ENCODE measurements around the gene UBE2QL1. TPM values are rescaled to one million over a fixed set of nuclear protein-coding genes. Genes with fewer than 3 reads are reported as not detected.

Gene UBE2QL1
- total and polyA plus RNA-seq, 2 of the 8 experiments (the other 6 are each of a cell fraction or from before 2014, with no cell fraction given): 0.43 to 0.65 TPM

- WGBS, 2 experiments (ENCODE audit: extremely low coverage in 1 of 2, insufficient coverage in 1 of 2, insufficient read length in 1 of 2, insufficient replicate concordance in 2 of 2, low coverage in 1 of 2, low lambda C conversion rate in 2 of 2, missing lambda C conversion rate in 1 of 2): 93% methylated on average over 11 of the region's 13 CpGs; no CpG with 5 or more reads in 1 of the 2 experiments
- Histone ChIP-seq H3K4me3 (ENCODE audit: extremely low read depth in 1 of 4, insufficient read depth in 2 of 4, low read depth in 3 of 4, low read length in 4 of 4) (no peak overlapping the region), H4K8ac (ENCODE audit: extremely low read depth, insufficient read depth, low read length) (no peak overlapping the region), H2BK5ac (ENCODE audit: low read depth, low read length) (no peak overlapping the region; the same call in 1 of the 2 replicates), H4K91ac (replicated peaks; ENCODE audit: insufficient read length, low read length) (no peak overlapping the region), H3K9me3 (ENCODE audit: insufficient read depth in 2 of 2, low read depth in 1 of 2, low read length in 1 of 2) (no peaks in the 10 kb centered on the region), H3K4ac (replicated peaks; ENCODE audit: insufficient read length, low read depth, low read length) (no peak overlapping the region), H3K9ac (replicated peaks in 1 of 4; ENCODE audit: extremely low read depth in 1 of 4, low read depth in 3 of 4, low read length in 3 of 4) (no peak overlapping the region; a peak in 1 of 7 replicates), H3K79me1 (ENCODE audit: low read depth, low read length) (no peaks in the 10 kb centered on the region), H4K20me1 (replicated peaks in 1 of 2; ENCODE audit: control insufficient read depth in 1 of 2, insufficient read depth in 2 of 2, low read length in 2 of 2) (peaks cover 0 to 1% of the 10 kb centered on the region in 2 experiments), H3K56ac (replicated peaks; ENCODE audit: insufficient read length, low read depth, low read length) (no peak overlapping the region), H3K79me2 (ENCODE audit: control insufficient read depth in 1 of 2, insufficient read depth in 2 of 2, low read length in 2 of 2) (no peaks in the 10 kb centered on the region), H4K5ac (ENCODE audit: insufficient read length, low read depth, low read length) (no peak overlapping the region), H2BK12ac (ENCODE audit: low read depth, low read length) (no peak overlapping the region), H3K23me2 (ENCODE audit: low read depth, low read length) (no peaks in the 10 kb centered on the region; the same call in 1 of the 2 replicates), H3K4me2 (ENCODE audit: insufficient read depth in 1 of 2, low read depth in 2 of 2, low read length in 2 of 2) (no peak overlapping the region), H3K23ac (ENCODE audit: insufficient read length) (no peak overlapping the region), H2BK20ac (ENCODE audit: low read length) (no peak overlapping the region), H2BK15ac (ENCODE audit: low read length) (no peak overlapping the region), H2AFZ (ENCODE audit: low read length) (no peak overlapping the region), H3K27me3 (replicated peaks in 1 of 4; ENCODE audit: control insufficient read depth in 3 of 4, extremely low read depth in 1 of 4, insufficient read depth in 3 of 4, low read length in 3 of 4) (no peaks in the 10 kb centered on the region; a peak in 1 of 7 replicates), H2AK5ac (ENCODE audit: low read depth, low read length) (no peak overlapping the region), H3K14ac (ENCODE audit: insufficient read length) (no peak overlapping the region), H3K36me3 (ENCODE audit: control insufficient read depth in 2 of 4, insufficient read depth in 4 of 4, low read length in 3 of 4) (no peaks in the 10 kb centered on the region), H3K27ac (ENCODE audit: low read depth, low read length) (no peak overlapping the region), H2BK120ac (replicated peaks; ENCODE audit: low read depth, low read length) (no peak overlapping the region), H3K4me1 (replicated peaks in 1 of 4; ENCODE audit: control insufficient read depth in 3 of 4, insufficient read depth in 4 of 4, low read length in 3 of 4) (no peaks in the 10 kb centered on the region; a peak in 1 of 7 replicates), H3K18ac (ENCODE audit: extremely low read depth, low read length) (no peak overlapping the region)
- no peak for FAIRE-seq
- TF ChIP-seq, protein P1, sequence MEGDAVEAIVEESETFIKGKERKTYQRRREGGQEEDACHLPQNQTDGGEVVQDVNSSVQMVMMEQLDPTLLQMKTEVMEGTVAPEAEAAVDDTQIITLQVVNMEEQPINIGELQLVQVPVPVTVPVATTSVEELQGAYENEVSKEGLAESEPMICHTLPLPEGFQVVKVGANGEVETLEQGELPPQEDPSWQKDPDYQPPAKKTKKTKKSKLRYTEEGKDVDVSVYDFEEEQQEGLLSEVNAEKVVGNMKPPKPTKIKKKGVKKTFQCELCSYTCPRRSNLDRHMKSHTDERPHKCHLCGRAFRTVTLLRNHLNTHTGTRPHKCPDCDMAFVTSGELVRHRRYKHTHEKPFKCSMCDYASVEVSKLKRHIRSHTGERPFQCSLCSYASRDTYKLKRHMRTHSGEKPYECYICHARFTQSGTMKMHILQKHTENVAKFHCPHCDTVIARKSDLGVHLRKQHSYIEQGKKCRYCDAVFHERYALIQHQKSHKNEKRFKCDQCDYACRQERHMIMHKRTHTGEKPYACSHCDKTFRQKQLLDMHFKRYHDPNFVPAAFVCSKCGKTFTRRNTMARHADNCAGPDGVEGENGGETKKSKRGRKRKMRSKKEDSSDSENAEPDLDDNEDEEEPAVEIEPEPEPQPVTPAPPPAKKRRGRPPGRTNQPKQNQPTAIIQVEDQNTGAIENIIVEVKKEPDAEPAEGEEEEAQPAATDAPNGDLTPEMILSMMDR (IDR thresholded peaks at IDR 0.05; ENCODE audit: control extremely low read depth in 1 of 3, insufficient read depth in 1 of 3, low read depth in 1 of 3, low read length in 3 of 3): no peak
- no peak for TF ChIP-seq SIN3A (conservative IDR thresholded peaks at IDR 0.05 in 1 of 2, IDR thresholded peaks at IDR 0.05 in 1 of 2; ENCODE audit: low read depth in 1 of 2, low read length in 2 of 2)
- TF ChIP-seq POLR2AphosphoS5 (IDR thresholded peaks at IDR 0.05; ENCODE audit: low read depth, low read length): no peak
- TF ChIP-seq BRCA1 (IDR thresholded peaks at IDR 0.05; ENCODE audit: low read depth, low read length): no peak
- TF ChIP-seq TCF12 (IDR thresholded peaks at IDR 0.05; ENCODE audit: low read depth, low read length): no peak
- no peak for TF ChIP-seq E2F6 (IDR thresholded peaks at IDR 0.05)
- TF ChIP-seq, protein P2, sequence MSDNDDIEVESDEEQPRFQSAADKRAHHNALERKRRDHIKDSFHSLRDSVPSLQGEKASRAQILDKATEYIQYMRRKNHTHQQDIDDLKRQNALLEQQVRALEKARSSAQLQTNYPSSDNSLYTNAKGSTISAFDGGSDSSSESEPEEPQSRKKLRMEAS (IDR thresholded peaks at IDR 0.05): no peak
- TF ChIP-seq RAD21 (IDR thresholded peaks at IDR 0.05 in 1 of 2, conservative IDR thresholded peaks at IDR 0.05 in 1 of 2; ENCODE audit: low read depth in 2 of 2, low read length in 2 of 2): no peak
- TF ChIP-seq CHD1 (IDR thresholded peaks at IDR 0.05; ENCODE audit: low read depth, low read length): no peak
- no peak for TF ChIP-seq RXRA (IDR thresholded peaks at IDR 0.05; ENCODE audit: insufficient read depth, low read depth, low read length)
- DNase-seq (ENCODE audit: low read depth in 1 of 2, low spot score in 2 of 2): no peak
- CTCF ChIA-PET (ENCODE audit: partially characterized antibody): interaction anchor here (0.9 to 2.5 kb wide), 2 partner anchors 9 to 41 kb away, joined by 4 to 7 read pairs; no protein-coding TSS in a partner anchor
- POLR2A ChIA-PET (ENCODE audit: partially characterized antibody): no interaction called here
Observed at GRCh38 chr5:6484446-6484845, 35.8 kb downstream of the UBE2QL1 start.

Measured in H1 (cell line).